Peyer's patch (tissue), 4 donors: Measurements from ENCODE around the gene SPRR3. TPM values are rescaled to one million over a fixed set of nuclear protein-coding genes. Genes with fewer than 3 reads are reported as not detected.

Experiments
- DNase-seq, 3 donors: peaks; one replicate each; pipeline ENCODE4 v3.0.0-alpha.2; 2017 to 2019
- H3K27ac ChIP-seq, 4 donors: fragments of 200-600 bp; sonication (generic); one replicate each; pipeline ENCODE4 v1.5.1; 2016 to 2019
- H3K27me3 ChIP-seq, 2 donors: fragments of 200-600 bp; sonication (generic); one replicate each; pipeline ENCODE4 v1.5.1; 2019
- H3K36me3 ChIP-seq, 3 donors: fragments of 200-600 bp; sonication (generic); one replicate each; pipeline ENCODE4 v1.5.1; 2016 to 2019
- H3K4me1 ChIP-seq, 4 donors: fragments of 200-600 bp; sonication (generic); one replicate each; pipeline ENCODE4 v1.5.1; 2016 to 2019
- H3K4me3 ChIP-seq, 4 donors: fragments of 200-600 bp; sonication (generic); 1 replicate in 3 of 4; 2 replicates in 1 of 4; pipeline ENCODE4 v1.5.1; 2016 to 2019; ENCODE audit warnings: mild to moderate bottlenecking in 1 of 4
- H3K9me3 ChIP-seq, 4 donors: fragments of 200-600 bp; sonication (generic); one replicate each; pipeline ENCODE4 v1.5.1; 2016 to 2019; ENCODE audit warnings: mild to moderate bottlenecking in 1 of 4
- CTCF ChIP-seq, 6 experiments: fragments of 450-650 bp in 4 of 6; fragments of 200-600 bp in 2 of 6; sonication (generic) in 1 of 6; IDR thresholded peaks; one replicate each; pipeline ENCODE4 v1.5.1; 2017 to 2019; ENCODE audit warnings: antibody characterized with exemption in 6 of 6, mild to moderate bottlenecking in 3 of 6, moderate library complexity in 1 of 6
- POLR2A ChIP-seq, 2 donors: fragments of 450-650 bp; IDR thresholded peaks; one replicate each; pipeline ENCODE4 v1.5.1; 2017; ENCODE audit warnings: antibody characterized with exemption in 2 of 2, mild to moderate bottlenecking in 2 of 2, moderate library complexity in 2 of 2
- total RNA-seq, 4 donors: library from RNA; depleted of rRNA; stranded (reverse); fragments of >200 nt; gene quantifications; one replicate each; pipeline ENCODE4 v1.1.0, GENCODE V29; 2016

The SPRR3 gene
- total RNA-seq, 4 donors from 2014 or later: 4.4 TPM; not detected in 3

DNA sequence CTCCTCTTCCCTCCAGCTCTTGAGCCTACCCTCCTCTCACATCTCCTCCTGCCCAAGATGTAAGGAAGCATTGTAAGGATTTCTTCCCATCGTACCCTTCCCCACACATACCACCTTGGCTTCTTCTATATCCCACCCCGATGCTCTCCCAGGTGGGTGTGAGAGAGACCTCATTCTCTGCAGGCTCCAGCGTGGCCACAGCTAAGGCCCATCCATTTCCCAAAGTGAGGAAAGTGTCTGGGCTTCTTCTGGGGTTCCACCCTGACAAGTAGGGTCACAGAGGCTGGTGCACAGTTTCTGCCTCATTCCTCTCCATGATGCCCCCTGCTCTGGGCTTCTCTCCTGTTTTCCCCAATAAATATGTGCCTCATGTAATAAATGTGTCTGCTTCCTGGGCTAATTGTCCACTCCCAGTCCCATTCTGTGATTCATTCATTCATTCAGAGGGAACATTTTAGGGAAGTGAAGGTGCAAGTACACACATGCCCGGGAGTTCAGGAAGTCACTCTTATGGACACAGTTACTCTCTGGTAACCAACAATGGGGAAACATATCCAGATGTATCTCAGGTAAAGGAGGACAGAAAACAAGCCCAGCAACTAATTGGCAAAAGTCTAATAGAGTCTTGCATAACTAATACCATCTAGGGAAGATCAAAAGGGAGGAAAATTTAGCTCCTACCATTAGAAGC, 29.2 kb upstream of the SPRR3 start:
- TF ChIP-seq CTCF (IDR thresholded peaks at IDR 0.05) (no peak), POLR2A (IDR thresholded peaks at IDR 0.05) (no peak)
- Histone ChIP-seq H3K9me3 (no peaks in the 10 kb centered on the region), H3K36me3 (no peaks in the 10 kb centered on the region), H3K27ac (no peak overlapping the region), H3K27me3 (no peaks in the 10 kb centered on the region), H3K4me1 (no peaks in the 10 kb centered on the region), H3K4me3 (no peak overlapping the region)
- no peak for DNase-seq

- Histone ChIP-seq H3K9me3 (no peaks in the 10 kb centered on the region), H3K36me3 (no peaks in the 10 kb centered on the region), H3K27me3 (no peaks in the 10 kb centered on the region), H3K4me1 (no peaks in the 10 kb centered on the region), H3K4me3 (no peak overlapping the region), H3K27ac (no peak overlapping the region)
- TF ChIP-seq POLR2A (IDR thresholded peaks at IDR 0.05) (no peak), CTCF (IDR thresholded peaks at IDR 0.05) (no peak)
- DNase-seq: no peak
These were observed 24.9 kb upstream of the SPRR3 start for GRCh38 chr1:152976688-152977087.

GRCh38 chr1:152977614-152978013, 23.9 kb upstream of the SPRR3 start:
- TF ChIP-seq CTCF (IDR thresholded peaks at IDR 0.05) (no peak), POLR2A (IDR thresholded peaks at IDR 0.05) (no peak)
- H3K27me3 ChIP-seq: no peaks in the 10 kb centered on the region
- no peaks in the 10 kb centered on the region for H3K4me1 ChIP-seq
- no peaks in the 10 kb centered on the region for H3K36me3 ChIP-seq
- no peaks in the 10 kb centered on the region for H3K9me3 ChIP-seq
- no peak overlapping the region for H3K27ac ChIP-seq
- H3K4me3 ChIP-seq: no peak overlapping the region
- no peak for DNase-seq

DNA sequence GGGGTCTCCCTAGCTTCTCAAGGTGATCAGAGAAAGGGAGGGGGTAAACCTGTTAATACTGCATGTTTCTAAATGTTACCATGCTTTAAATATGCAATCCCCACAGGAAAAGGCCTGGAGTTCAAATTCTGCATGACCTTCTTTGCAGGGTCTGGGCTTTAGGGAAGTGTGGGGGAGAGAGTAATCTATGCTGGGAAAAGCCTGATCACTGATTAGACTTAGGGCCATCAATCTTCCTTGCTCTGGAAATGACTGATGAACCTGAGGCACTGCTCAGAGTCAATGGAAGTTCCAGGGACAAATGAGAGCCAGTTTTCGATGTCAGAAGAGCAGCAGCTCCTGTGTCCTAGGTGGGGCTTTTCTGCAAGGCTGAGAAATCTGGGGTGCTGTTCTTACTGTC, 20.9 kb upstream of the SPRR3 start:
- Histone ChIP-seq H3K27ac (no peak overlapping the region), H3K27me3 (no peaks in the 10 kb centered on the region), H3K9me3 (no peaks in the 10 kb centered on the region), H3K4me3 (no peak overlapping the region), H3K4me1 (no peaks in the 10 kb centered on the region), H3K36me3 (no peaks in the 10 kb centered on the region)
- no peak for DNase-seq
- TF ChIP-seq POLR2A (IDR thresholded peaks at IDR 0.05) (no peak), CTCF (IDR thresholded peaks at IDR 0.05) (no peak)

DNA sequence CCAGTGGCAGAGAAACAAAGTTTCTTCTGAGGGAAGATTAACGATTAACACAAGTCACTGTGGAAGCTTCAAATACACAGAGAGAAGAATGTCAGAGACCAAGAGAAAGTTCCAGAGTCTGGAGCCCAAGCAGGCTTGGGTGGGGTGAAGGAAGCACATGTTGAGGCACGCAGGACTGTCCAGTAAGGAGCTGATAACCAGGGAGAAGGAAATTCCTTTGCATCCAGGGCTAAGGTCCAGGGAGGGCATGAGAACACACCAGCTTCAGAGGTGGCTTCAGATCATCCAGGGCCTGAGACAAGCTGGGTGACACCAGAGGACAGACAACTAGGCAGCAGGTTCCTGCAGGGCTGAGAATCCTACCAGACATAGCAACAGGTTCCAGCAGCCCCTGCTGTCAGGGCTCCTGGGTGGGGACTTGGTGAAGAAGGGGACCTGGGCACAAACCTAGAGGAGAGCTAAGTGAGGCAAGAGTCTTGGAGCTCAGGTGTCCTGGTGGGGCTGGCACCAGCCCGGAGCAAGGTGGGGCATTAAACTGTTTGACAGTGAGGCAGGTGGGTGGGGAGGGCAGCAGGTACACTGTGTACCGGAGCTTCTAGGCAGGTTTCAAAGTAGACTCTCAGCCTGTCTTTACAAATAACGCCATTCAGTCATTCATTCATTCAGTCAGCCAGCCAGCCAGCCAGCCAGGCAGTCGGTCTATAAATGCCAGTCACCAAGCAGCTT, 20.2 kb upstream of the SPRR3 start:
- Histone ChIP-seq H3K27me3 (no peaks in the 10 kb centered on the region), H3K4me1 (no peaks in the 10 kb centered on the region), H3K4me3 (no peak overlapping the region), H3K9me3 (no peaks in the 10 kb centered on the region), H3K27ac (no peak overlapping the region), H3K36me3 (no peaks in the 10 kb centered on the region)
- DNase-seq: no peak
- TF ChIP-seq CTCF (IDR thresholded peaks at IDR 0.05) (no peak), POLR2A (IDR thresholded peaks at IDR 0.05) (no peak)
